Activated CD4-positive, alpha-beta memory T cell treated with anti-CD3 and anti-CD28 coated beads for 36 hours (primary cell): Measurements from ENCODE around the gene CCL18. TPM values are rescaled to one million over a fixed set of nuclear protein-coding genes. Genes with fewer than 3 reads are reported as not detected.
"Not testable (repeated sequence)": the region's sequence is repeated elsewhere in the genome, so short reads cannot be mapped to it uniquely, and the experiment has no call there.

Experiments used
- CTCF ChIA-PET: fragments of 350-600 bp; sonication (Branson Sonifier 250); formaldehyde crosslinking; loops from one replicate; lab custom pipeline; 2021; ENCODE audit warnings: antibody characterized with exemption, inconsistent platforms; lab: Charles Lee
- POLR2A ChIA-PET: fragments of 350-600 bp; sonication (Branson Sonifier 250); formaldehyde crosslinking; loops from one replicate; lab custom pipeline; 2021; ENCODE audit warnings: antibody characterized with exemption; lab: Charles Lee
- DNase-seq: peaks from one replicate; pipeline ENCODE4 v3.0.0-alpha.2; 2020
- H3K27ac Mint-ChIP-seq: one replicate; pipeline ENCODE4 v1.8.0; 2021; ENCODE audit warnings: mixed read lengths
- H3K27me3 Mint-ChIP-seq: one replicate; pipeline ENCODE4 v1.8.0; 2021; ENCODE audit warnings: mixed read lengths
- H3K36me3 Mint-ChIP-seq: one replicate; pipeline ENCODE4 v1.8.0; 2021; ENCODE audit warnings: mixed read lengths
- H3K4me1 Mint-ChIP-seq: one replicate; pipeline ENCODE4 v1.8.0; 2021; ENCODE audit warnings: low read depth, mixed read lengths
- H3K4me3 Mint-ChIP-seq: one replicate; pipeline ENCODE4 v1.8.0; 2021; ENCODE audit warnings: mild to moderate bottlenecking, mixed read lengths
- H3K9me3 Mint-ChIP-seq: one replicate; pipeline ENCODE4 v1.8.0; 2021; ENCODE audit warnings: mixed read lengths
- intact Hi-C: fragments of 100-400 bp; cut with micrococcal nuclease; formaldehyde crosslinking; loops from one replicate; pipeline ENCODE4 v1.15.1; 2023
- total RNA-seq, 2 experiments: library from RNA; stranded (reverse); gene quantifications; one replicate each; pipeline ENCODE4 v1.2.3, GENCODE V29; 2021

Gene CCL18
- total RNA-seq, 2 experiments from 2014 or later, result 0.52 TPM; not detected in 1

DNA sequence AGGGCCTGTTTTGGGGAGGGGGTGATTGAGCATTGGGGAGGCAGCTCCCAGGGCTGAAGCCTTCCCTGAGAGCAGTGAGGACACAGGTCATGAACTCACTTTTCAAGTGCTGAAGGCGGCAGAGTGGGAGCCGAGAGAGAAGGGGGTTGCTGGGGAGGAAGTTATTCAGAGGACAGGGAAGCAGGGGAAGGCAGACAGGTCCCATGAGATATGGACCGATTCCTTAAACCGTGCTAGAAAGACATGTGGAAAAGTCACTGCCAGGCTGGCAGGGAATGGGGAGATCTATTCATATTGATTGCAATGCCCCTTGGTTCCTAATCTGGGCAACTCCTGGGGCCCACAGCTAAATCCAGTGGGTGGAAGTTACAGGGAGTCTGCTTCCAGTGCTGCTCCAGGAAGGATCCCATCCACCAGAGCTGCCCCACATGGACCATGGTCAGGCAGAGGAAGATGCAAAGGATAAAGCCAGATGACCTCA lies 40.7 kb downstream of the CCL18 start:
- CTCF ChIA-PET, result interaction anchor here (0.6 to 0.7 kb wide), 2 partner anchors 32 to 138 kb away, joined by 3 read pairs; no protein-coding TSS in a partner anchor
- POLR2A ChIA-PET, result interaction anchor here (1.8 to 7.6 kb wide), 2 partner anchors 14 to 30 kb away, joined by 4 to 71 read pairs; partner anchors contain the start of gene CCL3

GRCh38 chr17:36105781-36106492 lies 41.9 kb downstream of the CCL18 start:
- Mint-ChIP-seq H3K36me3 (no peaks in the 10 kb centered on the region), H3K27me3 (peaks cover 18% of the 10 kb centered on the region), H3K9me3 (no peaks in the 10 kb centered on the region), H3K27ac (peak overlapping the region; percentile 5), H3K4me3 (peak overlapping the region; percentile 2), H3K4me1 (peaks cover 18% of the 10 kb centered on the region)
- ChIA-PET POLR2A (interaction anchor here (7.6 kb wide), 1 partner anchor 15 kb away, joined by 71 read pairs; the partner anchor contains the start of gene CCL3), CTCF (interaction anchor here (1.0 to 1.3 kb wide), 2 partner anchors 33 to 43 kb away, joined by 3 to 4 read pairs; no protein-coding TSS in a partner anchor)
- intact Hi-C loops, result no loop called here
- DNase-seq, result no peak

More for the DNA sequence above, 40.7 kb downstream of the CCL18 start:
- Mint-ChIP-seq H3K4me1 (peaks cover 23% of the 10 kb centered on the region), H3K9me3 (no peaks in the 10 kb centered on the region), H3K36me3 (no peaks in the 10 kb centered on the region), H3K4me3 (peak overlapping the region; percentile 73), H3K27me3 (peaks cover 20% of the 10 kb centered on the region), H3K27ac (peak overlapping the region; percentile 86)
- no peak for DNase-seq
- intact Hi-C loops, result no loop called here

DNA sequence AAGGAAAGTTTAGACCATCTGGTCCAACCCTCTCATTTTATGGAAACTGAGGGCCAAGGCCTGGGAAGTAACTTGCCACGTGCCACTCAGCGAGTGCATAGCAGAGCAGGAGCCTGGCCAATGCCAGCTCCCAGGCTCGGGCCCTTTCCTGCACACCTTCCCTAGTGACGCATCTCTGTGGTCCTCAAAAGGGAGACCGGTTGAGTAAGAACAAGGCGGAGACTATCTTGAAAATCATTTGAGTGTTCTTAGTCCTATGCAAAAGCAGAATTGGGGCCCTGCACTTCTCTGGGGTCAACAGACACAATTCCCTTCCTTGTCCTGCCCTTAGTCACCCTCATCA lies 42.4 kb downstream of the CCL18 start:
- POLR2A ChIA-PET, result interaction anchor here (7.6 kb wide), 1 partner anchor 16 kb away, joined by 71 read pairs; the partner anchor contains the start of gene CCL3
- no peaks in the 10 kb centered on the region for H3K36me3 Mint-ChIP-seq
- intact Hi-C loops, result no loop called here
- no peak overlapping the region for H3K27ac Mint-ChIP-seq
- CTCF ChIA-PET, result interaction anchor here (1.0 to 1.3 kb wide), 2 partner anchors 34 to 42 kb away, joined by 3 to 4 read pairs; no protein-coding TSS in a partner anchor
- no peak overlapping the region for H3K4me3 Mint-ChIP-seq
- DNase-seq, result no peak
- H3K9me3 Mint-ChIP-seq, result no peaks in the 10 kb centered on the region
- H3K27me3 Mint-ChIP-seq, result peaks cover 18% of the 10 kb centered on the region
- H3K4me1 Mint-ChIP-seq, result peaks cover 18% of the 10 kb centered on the region

DNA sequence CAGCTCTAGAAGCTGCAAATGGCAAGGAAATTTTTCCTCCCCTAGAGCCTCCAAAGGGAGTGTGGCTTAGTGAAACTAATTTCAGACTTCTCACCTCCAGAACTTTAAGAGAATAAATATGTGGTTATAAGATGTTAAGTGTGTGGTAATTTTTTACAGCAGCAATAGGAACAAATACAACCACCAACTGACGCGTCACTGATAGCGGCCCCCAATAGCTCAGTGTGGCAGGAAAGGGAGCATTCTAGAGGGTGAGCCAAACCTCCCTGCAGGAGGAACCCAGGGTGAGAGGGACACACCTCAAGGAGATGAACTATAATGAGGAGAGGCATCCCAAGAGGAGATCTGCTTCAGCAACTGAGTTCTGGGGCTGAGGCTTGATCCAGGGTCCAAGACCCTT lies 43.6 kb downstream of the CCL18 start:
- Mint-ChIP-seq H3K36me3 (no peaks in the 10 kb centered on the region), H3K4me1 (peaks cover 16% of the 10 kb centered on the region), H3K27ac (no peak overlapping the region), H3K4me3 (no peak overlapping the region), H3K27me3 (peaks cover 19% of the 10 kb centered on the region), H3K9me3 (peaks cover 9% of the 10 kb centered on the region)
- ChIA-PET CTCF (interaction anchor here (0.6 to 1.4 kb wide), 2 partner anchors 35 to 146 kb away, joined by 3 to 4 read pairs; no protein-coding TSS in a partner anchor), POLR2A (interaction anchor here (7.6 kb wide), 1 partner anchor 17 kb away, joined by 71 read pairs; the partner anchor contains the start of gene CCL3)
- intact Hi-C loops, result no loop called here
- no peak for DNase-seq

GRCh38 chr17:36108265-36108664 lies 44.2 kb downstream of the CCL18 start:
- H3K9me3 Mint-ChIP-seq, result peaks cover 11% of the 10 kb centered on the region
- POLR2A ChIA-PET, result interaction anchor here (7.6 kb wide), 1 partner anchor 18 kb away, joined by 71 read pairs; the partner anchor contains the start of gene CCL3
- peaks cover 17% of the 10 kb centered on the region for H3K27me3 Mint-ChIP-seq
- intact Hi-C loops, H3K4me3 Mint-ChIP-seq, H3K36me3 Mint-ChIP-seq, DNase-seq, H3K27ac Mint-ChIP-seq: not testable (repeated sequence)
- CTCF ChIA-PET, result interaction anchor here (1.4 kb wide), 1 partner anchor 35 kb away, joined by 4 read pairs; no protein-coding TSS in a partner anchor
- H3K4me1 Mint-ChIP-seq, result peaks cover 10% of the 10 kb centered on the region

GRCh38 chr17:36111068-36111490 lies 47.0 kb downstream of the CCL18 start:
- Mint-ChIP-seq H3K4me1 (peaks cover 6% of the 10 kb centered on the region), H3K4me3 (no peak overlapping the region), H3K36me3 (no peaks in the 10 kb centered on the region), H3K27me3 (peaks cover 22% of the 10 kb centered on the region), H3K27ac (no peak overlapping the region), H3K9me3 (peaks cover 11% of the 10 kb centered on the region)
- DNase-seq, result no peak
- ChIA-PET POLR2A (interaction anchor here (0.9 kb wide), 1 partner anchor 21 kb away, joined by 3 read pairs; the partner anchor contains the start of gene CCL3), CTCF (interaction anchor here (0.6 to 3.4 kb wide), 5 partner anchors 38 to 145 kb away, joined by 3 to 16 read pairs (median 8); no protein-coding TSS in a partner anchor)
- intact Hi-C loops, result loop anchor here (10.0 kb wide), 1 partner anchor 74 kb away; no protein-coding TSS in a partner anchor

- H3K4me3 Mint-ChIP-seq, result no peak overlapping the region
- H3K4me1 Mint-ChIP-seq, result peaks cover 8% of the 10 kb centered on the region
- ChIA-PET POLR2A (no interaction called here), CTCF (interaction anchor here (2.1 to 3.4 kb wide), 2 partner anchors 40 to 137 kb away, joined by 8 to 12 read pairs; no protein-coding TSS in a partner anchor)
- DNase-seq, result no peak
- H3K9me3 Mint-ChIP-seq, result peaks cover 11% of the 10 kb centered on the region
- H3K27me3 Mint-ChIP-seq, result peaks cover 19% of the 10 kb centered on the region
- intact Hi-C loops, result loop anchor here (10.0 kb wide), 1 partner anchor 72 kb away; no protein-coding TSS in a partner anchor
- H3K27ac Mint-ChIP-seq, result no peak overlapping the region
- H3K36me3 Mint-ChIP-seq, result no peaks in the 10 kb centered on the region
These were observed 48.5 kb downstream of the CCL18 start for GRCh38 chr17:36112572-36112971.

DNA sequence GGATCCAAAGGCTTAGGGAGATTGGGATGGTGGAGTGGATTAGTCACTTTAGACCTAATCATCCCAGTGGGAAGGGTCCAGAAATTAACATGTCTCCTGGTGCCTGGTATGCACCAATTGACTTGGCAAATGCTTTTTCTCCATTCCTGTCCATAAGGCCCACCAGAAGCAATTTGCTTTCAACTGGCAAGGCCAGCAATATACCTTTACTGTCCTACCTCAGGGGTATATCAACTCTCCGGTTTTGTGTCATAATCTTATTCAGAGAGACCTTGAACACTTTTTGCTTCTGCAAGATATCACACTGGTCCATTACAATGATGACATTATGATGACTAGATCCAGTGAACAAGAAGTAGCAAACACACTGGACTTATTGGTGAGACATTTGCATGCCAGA lies 49.1 kb downstream of the CCL18 start:
- POLR2A ChIA-PET, H3K36me3 Mint-ChIP-seq, DNase-seq, H3K27ac Mint-ChIP-seq, CTCF ChIA-PET, H3K4me3 Mint-ChIP-seq: not testable (repeated sequence)
- Mint-ChIP-seq H3K9me3 (peaks cover 11% of the 10 kb centered on the region), H3K4me1 (peaks cover 14% of the 10 kb centered on the region), H3K27me3 (peaks cover 17% of the 10 kb centered on the region)
- intact Hi-C loops, result loop anchor here (10.0 kb wide), 1 partner anchor 72 kb away; no protein-coding TSS in a partner anchor

- DNase-seq, POLR2A ChIA-PET, H3K4me3 Mint-ChIP-seq, H3K36me3 Mint-ChIP-seq, CTCF ChIA-PET, H3K27ac Mint-ChIP-seq: not testable (repeated sequence)
- intact Hi-C loops, result loop anchor here (10.0 kb wide), 1 partner anchor 70 kb away; no protein-coding TSS in a partner anchor
- Mint-ChIP-seq H3K9me3 (peaks cover 11% of the 10 kb centered on the region), H3K4me1 (peaks cover 24% of the 10 kb centered on the region), H3K27me3 (peaks cover 21% of the 10 kb centered on the region)
These were observed 51.0 kb downstream of the CCL18 start for GRCh38 chr17:36114971-36115648.

- H3K4me3 Mint-ChIP-seq, POLR2A ChIA-PET, DNase-seq, H3K36me3 Mint-ChIP-seq, H3K27ac Mint-ChIP-seq, CTCF ChIA-PET: not testable (repeated sequence)
- Mint-ChIP-seq H3K27me3 (peaks cover 23% of the 10 kb centered on the region), H3K4me1 (peaks cover 29% of the 10 kb centered on the region), H3K9me3 (peaks cover 11% of the 10 kb centered on the region)
- intact Hi-C loops, result loop anchor here (10.0 kb wide), 1 partner anchor 69 kb away; no protein-coding TSS in a partner anchor
These were observed 51.5 kb downstream of the CCL18 start for GRCh38 chr17:36115649-36115977.
